Measurements from ENCODE around the gene ELL. TPM values are rescaled to one million over a fixed set of nuclear protein-coding genes. Genes with fewer than 3 reads are reported as not detected.

The ELL gene
- polyA plus RNA-seq, 1 of the 3 experiments (the other 2 are of a cell fraction): 7.4 TPM

- 85% methylated on average over 7 of the region's 13 CpGs for WGBS (ENCODE audit: low lambda C conversion rate)
- Histone ChIP-seq H3K9ac (peak overlapping the region; percentile 69; the same call in 1 of the 2 replicates), H3K27me3 (ENCODE audit: insufficient read depth) (no peaks in the 10 kb centered on the region), H3K9me3 (no peaks in the 10 kb centered on the region), H2AFZ (ENCODE audit: low read depth) (no peak overlapping the region), H3K36me3 (replicated peaks in 1 of 2; ENCODE audit: control insufficient read depth in 1 of 2, insufficient read depth in 2 of 2, low read length in 1 of 2) (peaks cover 0 to 9% of the 10 kb centered on the region in 2 experiments), H3F3A (replicated peaks; ENCODE audit: insufficient read depth) (peaks cover 5% of the 10 kb centered on the region), H3K79me2 (ENCODE audit: insufficient read depth) (peaks cover 16% of the 10 kb centered on the region; the same call in 1 of the 2 replicates), H3K27ac (ENCODE audit: low read depth in 2 of 2, low read length in 1 of 2) (peak overlapping the region; percentile 78 to 87), H4K20me1 (ENCODE audit: insufficient read depth) (peaks cover 15% of the 10 kb centered on the region), H3K9me2 (no peaks in the 10 kb centered on the region), H3K4me1 (ENCODE audit: control insufficient read depth in 1 of 2, insufficient read depth in 2 of 2, low read depth in 1 of 2, low read length in 1 of 2) (peaks cover 23 to 64% of the 10 kb centered on the region in 2 experiments; a peak in 2 of 4 replicates), H3K4me2 (peak overlapping the region; percentile 85), H3K4me3 (ENCODE audit: low read depth in 2 of 2, low read length in 1 of 2) (peak overlapping the region in 1 of 2 experiments; percentile 43; a peak in 1 of 4 replicates)
- TF ChIP-seq YY1 (IDR thresholded peaks at IDR 0.05; ENCODE audit: low read depth) (no peak), REST (IDR thresholded peaks at IDR 0.05; ENCODE audit: low read depth, low read length) (no peak), JUND (IDR thresholded peaks at IDR 0.05) (no peak), FOSL2 (IDR thresholded peaks at IDR 0.05; ENCODE audit: borderline replicate concordance, low read depth) (no peak), RCOR1 (IDR thresholded peaks at IDR 0.05; ENCODE audit: low read length) (no peak), ELF1 (IDR thresholded peaks at IDR 0.05) (no peak), USF2 (IDR thresholded peaks at IDR 0.05; ENCODE audit: borderline replicate concordance, low read depth, low read length) (no peak), GABPA (IDR thresholded peaks at IDR 0.05; ENCODE audit: low read depth) (no peak), EZH2phosphoT487 (IDR thresholded peaks at IDR 0.05; ENCODE audit: borderline replicate concordance, low read depth) (no peak), FOXJ3 (CRISPR knock-in tag; IDR thresholded peaks at IDR 0.05) (no peak), PBX3 (IDR thresholded peaks at IDR 0.05) (no peak), NRF1 (IDR thresholded peaks at IDR 0.05; ENCODE audit: low read depth, low read length) (no peak), CTCF (IDR thresholded peaks at IDR 0.05) (no peak), RAD21 (IDR thresholded peaks at IDR 0.05; ENCODE audit: low read length) (no peak), MXI1 (IDR thresholded peaks at IDR 0.05; ENCODE audit: low read depth, low read length) (no peak), RFX5 (IDR thresholded peaks at IDR 0.05; ENCODE audit: low read length) (no peak), FOXM1 (IDR thresholded peaks at IDR 0.05; ENCODE audit: low read depth) (no peak), TCF12 (IDR thresholded peaks at IDR 0.05) (no peak), MEF2A (IDR thresholded peaks at IDR 0.05; ENCODE audit: borderline replicate concordance, low read depth) (no peak)
- ChIA-PET CTCF (interaction anchor here (2.8 kb wide), 1 partner anchor 21 kb away, joined by 12 read pairs; no protein-coding TSS in a partner anchor), POLR2A (no interaction called here)
- no peak for DNase-seq
Measured at GRCh38 chr19:18429717-18430416, 92.0 kb downstream of the ELL start.
